Hypothalamus (tissue), 51 donors: Measurements from ENCODE around the gene LRFN3.
A peak's percentile ranks its signal among the peaks of the same experiment; 100 is the strongest.
"Not testable (repeated sequence)": the region's sequence is repeated elsewhere in the genome, so short reads cannot be mapped to it uniquely, and the experiment has no call there.

Source experiments
- DNase-seq, 51 donors: peaks; one replicate each; lab custom pipeline; 2025; lab: John Stamatoyannopoulos, UW

Gene LRFN3

GRCh38 chr19:35904311-35905068, 31.7 kb upstream of the LRFN3 start:
- DNase-seq = peak in 1 of 51 donors; percentile 3

GRCh38 chr19:35905178-35905727, 30.9 kb upstream of the LRFN3 start:
- no peak for DNase-seq

GRCh38 chr19:35907377-35907745, 28.8 kb upstream of the LRFN3 start:
- DNase-seq = no peak

- DNase-seq = peak in 2 of 51 donors; percentile 3 to 20
Measured at GRCh38 chr19:35908010-35908441, 28.1 kb upstream of the LRFN3 start, which contains the start of gene TYROBP. Gene TYROBP, minus strand, starts transcription at chr19:35908295. Its CDS starts 67 bp downstream, at chr19:35908228.

GRCh38 chr19:35908973-35909683, 27.0 kb upstream of the LRFN3 start:
- DNase-seq = peak in 35 of 51 donors; percentile 11 to 58 (median 33)

- DNase-seq = no peak
Measured at GRCh38 chr19:35909684-35910035, 26.5 kb upstream of the LRFN3 start.

GRCh38 chr19:35910355-35910754, 25.8 kb upstream of the LRFN3 start:
- DNase-seq = not testable (repeated sequence)

GRCh38 chr19:35911173-35911572, 25.0 kb upstream of the LRFN3 start:
- DNase-seq = no peak

- no peak for DNase-seq
Measured at GRCh38 chr19:35911790-35912189, 24.4 kb upstream of the LRFN3 start.

GRCh38 chr19:35913589-35913988, 22.6 kb upstream of the LRFN3 start:
- no peak for DNase-seq

GRCh38 chr19:35915443-35915842, 20.7 kb upstream of the LRFN3 start:
- no peak for DNase-seq

GRCh38 chr19:35919306-35919705, 16.9 kb upstream of the LRFN3 start:
- no peak for DNase-seq

GRCh38 chr19:35921012-35921411, 15.2 kb upstream of the LRFN3 start:
- DNase-seq = no peak

- no peak for DNase-seq
Measured at GRCh38 chr19:35925501-35925900, 10.7 kb upstream of the LRFN3 start.

GRCh38 chr19:35928507-35928906, 7.7 kb upstream of the LRFN3 start:
- no peak for DNase-seq

- DNase-seq = no peak
Measured at GRCh38 chr19:35929876-35930275, 6.3 kb upstream of the LRFN3 start.

- DNase-seq = peak; percentile 91 to 100 (median 98)
Measured at GRCh38 chr19:35931161-35931873, 4.9 kb upstream of the LRFN3 start.

GRCh38 chr19:35931874-35932202, 4.3 kb upstream of the LRFN3 start:
- DNase-seq = no peak

GRCh38 chr19:35932291-35932936, 3.8 kb upstream of the LRFN3 start:
- no peak for DNase-seq

- no peak for DNase-seq
Measured at GRCh38 chr19:35936738-35937268, 629 bp downstream of the LRFN3 start.
